NB4 (cell line): ENCODE measurements around the gene DCX.

Experiments
- CTCF ChIP-seq: IDR thresholded peaks from one replicate; pipeline ENCODE4 v1.5.1; 2012; ENCODE audit warnings: low read depth, low read length
- POLR2A ChIP-seq: IDR thresholded peaks from 2 replicates; pipeline ENCODE4 v1.6.1; 2011; ENCODE audit warnings: mild to moderate bottlenecking; ENCODE audit not compliant: insufficient read length; ENCODE audit errors: extremely low read depth

- TF ChIP-seq CTCF (no peak), POLR2A (no peak)
These were observed 63.6 kb downstream of the DCX start for GRCh38 chrX:111348429-111348828.
